ENCODE results near the gene FAM50A.

- TF ChIP-seq POLR2A (IDR thresholded peaks at IDR 0.05; ENCODE audit: extremely low read depth, insufficient read length) = no peak
- no peak for TF ChIP-seq CTCF (IDR thresholded peaks at IDR 0.05; ENCODE audit: low read depth, low read length)
- no peak for TF ChIP-seq MAX (IDR thresholded peaks at IDR 0.05; ENCODE audit: low read depth, low read length)
- TF ChIP-seq MYC (IDR thresholded peaks at IDR 0.05; ENCODE audit: low read depth, low read length) = no peak
Measured at GRCh38 chrX:154444755-154445246, 860 bp downstream of the FAM50A start.
